ENCODE measurements around the gene PFKP.

PFKP gene

DNA sequence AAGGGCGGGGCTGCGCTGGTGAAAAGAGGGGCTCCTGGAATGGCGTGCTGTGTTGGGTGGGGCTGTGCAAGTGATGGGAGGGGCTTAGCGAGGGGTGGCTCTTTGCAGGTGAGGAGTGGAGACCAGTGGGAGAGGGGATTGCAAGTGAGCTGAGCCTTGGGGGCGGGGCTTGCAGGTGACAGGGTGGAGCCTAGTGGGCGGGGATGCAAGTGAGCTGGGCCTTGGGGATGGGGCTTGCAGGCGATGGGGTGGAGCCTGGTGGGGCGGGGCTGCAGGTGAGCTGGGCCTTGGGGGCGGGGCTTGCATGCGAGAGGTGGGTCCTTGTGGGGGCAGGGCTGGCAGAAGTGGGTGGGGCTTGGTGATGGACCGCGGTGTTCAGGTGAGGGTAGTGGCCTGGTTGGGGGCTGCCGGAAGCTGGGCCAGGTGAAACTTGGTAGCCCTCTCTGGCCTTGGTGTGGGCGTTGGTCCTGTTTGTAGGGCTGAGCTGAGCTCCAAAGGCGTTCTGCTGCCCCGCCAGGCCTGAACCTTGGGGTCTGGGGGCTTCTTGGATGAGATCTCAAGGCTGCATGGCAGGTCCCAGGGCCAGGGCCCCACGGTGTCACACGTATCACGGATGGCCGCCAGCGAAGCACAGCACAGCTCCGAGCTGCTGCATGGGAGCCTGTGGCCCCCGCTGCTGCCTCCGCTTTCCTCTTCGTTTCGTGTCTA is 106.0 kb downstream of the PFKP start:
- Histone ChIP-seq H3K9ac (no peak overlapping the region), H3K4me3 (ENCODE audit: low read depth, low read length) (peak overlapping the region; percentile 40)

DNA sequence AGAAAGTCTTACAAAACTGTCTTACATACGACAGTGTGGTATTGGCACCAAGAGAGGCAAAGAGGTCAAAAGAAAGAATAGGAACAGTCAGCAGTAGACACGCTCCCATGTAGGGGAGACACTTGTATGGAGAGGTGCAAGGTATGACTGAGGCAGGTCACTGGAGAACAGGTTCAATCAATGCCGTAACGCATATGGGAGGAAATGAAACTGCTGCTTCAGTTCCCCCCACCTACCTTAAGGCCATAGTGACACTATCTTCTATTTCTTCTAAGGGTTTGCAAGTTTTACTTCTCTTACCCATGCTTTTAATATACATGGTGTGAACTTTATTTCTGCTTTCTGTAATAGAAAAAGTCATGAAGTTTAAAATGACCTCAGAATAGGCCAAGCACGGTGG is 110.7 kb downstream of the PFKP start:
- no peaks in the 10 kb centered on the region for H3K9me3 ChIP-seq (ENCODE audit: control insufficient read depth, low read length)
- no peaks in the 10 kb centered on the region for H3K27me3 ChIP-seq (ENCODE audit: control insufficient read depth, insufficient read depth, low read length)
- H3K9ac ChIP-seq = no peak overlapping the region
- H3K36me3 ChIP-seq (ENCODE audit: control insufficient read depth, insufficient read depth, low read length) = no peaks in the 10 kb centered on the region
- no peak overlapping the region for H3K4me3 ChIP-seq (ENCODE audit: low read depth, low read length)
- H3K27ac ChIP-seq = no peak overlapping the region
- no peaks in the 10 kb centered on the region for H3K79me2 ChIP-seq
- TF ChIP-seq, protein P1, sequence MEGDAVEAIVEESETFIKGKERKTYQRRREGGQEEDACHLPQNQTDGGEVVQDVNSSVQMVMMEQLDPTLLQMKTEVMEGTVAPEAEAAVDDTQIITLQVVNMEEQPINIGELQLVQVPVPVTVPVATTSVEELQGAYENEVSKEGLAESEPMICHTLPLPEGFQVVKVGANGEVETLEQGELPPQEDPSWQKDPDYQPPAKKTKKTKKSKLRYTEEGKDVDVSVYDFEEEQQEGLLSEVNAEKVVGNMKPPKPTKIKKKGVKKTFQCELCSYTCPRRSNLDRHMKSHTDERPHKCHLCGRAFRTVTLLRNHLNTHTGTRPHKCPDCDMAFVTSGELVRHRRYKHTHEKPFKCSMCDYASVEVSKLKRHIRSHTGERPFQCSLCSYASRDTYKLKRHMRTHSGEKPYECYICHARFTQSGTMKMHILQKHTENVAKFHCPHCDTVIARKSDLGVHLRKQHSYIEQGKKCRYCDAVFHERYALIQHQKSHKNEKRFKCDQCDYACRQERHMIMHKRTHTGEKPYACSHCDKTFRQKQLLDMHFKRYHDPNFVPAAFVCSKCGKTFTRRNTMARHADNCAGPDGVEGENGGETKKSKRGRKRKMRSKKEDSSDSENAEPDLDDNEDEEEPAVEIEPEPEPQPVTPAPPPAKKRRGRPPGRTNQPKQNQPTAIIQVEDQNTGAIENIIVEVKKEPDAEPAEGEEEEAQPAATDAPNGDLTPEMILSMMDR (IDR thresholded peaks at IDR 0.05) = no peak
- H2AFZ ChIP-seq = no peak overlapping the region
- no peaks in the 10 kb centered on the region for H3K4me1 ChIP-seq
- H3K4me2 ChIP-seq (ENCODE audit: low read length) = no peak overlapping the region

More for the DNA sequence above, 106.0 kb downstream of the PFKP start:
- Histone ChIP-seq H3K36me3 (ENCODE audit: control insufficient read depth, insufficient read depth, low read length) (no peaks in the 10 kb centered on the region), H3K27me3 (ENCODE audit: control insufficient read depth, insufficient read depth, low read length) (no peaks in the 10 kb centered on the region), H3K79me2 (peaks cover 3% of the 10 kb centered on the region), H2AFZ (peak overlapping the region; percentile 57), H3K4me1 (no peaks in the 10 kb centered on the region), H3K27ac (no peak overlapping the region), H3K4me2 (ENCODE audit: low read length) (no peak overlapping the region), H3K9me3 (ENCODE audit: control insufficient read depth, low read length) (no peaks in the 10 kb centered on the region)
- TF ChIP-seq, protein P1 (IDR thresholded peaks at IDR 0.05) = no peak

DNA sequence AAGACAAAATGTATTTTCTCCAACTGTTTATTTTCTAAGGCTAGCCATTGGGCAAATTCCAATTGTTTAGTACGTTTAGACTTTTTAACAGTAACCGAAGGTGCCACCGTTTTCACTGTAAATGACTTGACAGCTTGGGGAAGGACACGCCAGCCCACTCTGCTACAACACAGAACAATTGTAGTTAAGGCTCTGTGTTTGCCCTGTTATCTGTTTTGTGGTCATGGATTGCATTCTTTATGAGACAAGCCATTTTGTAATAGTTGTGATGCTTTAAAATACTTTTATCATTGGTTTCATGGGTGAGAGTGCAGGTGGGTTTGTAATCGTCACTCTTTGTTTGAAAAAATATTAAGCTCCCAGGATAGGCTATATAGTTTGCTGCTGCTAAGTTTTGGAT is 111.8 kb downstream of the PFKP start:
- Histone ChIP-seq H3K4me2 (ENCODE audit: low read length) (no peak overlapping the region), H3K9ac (no peak overlapping the region), H2AFZ (no peak overlapping the region), H3K4me3 (ENCODE audit: low read depth, low read length) (no peak overlapping the region), H3K27ac (no peak overlapping the region), H3K79me2 (no peaks in the 10 kb centered on the region), H3K27me3 (ENCODE audit: control insufficient read depth, insufficient read depth, low read length) (no peaks in the 10 kb centered on the region), H3K36me3 (ENCODE audit: control insufficient read depth, insufficient read depth, low read length) (no peaks in the 10 kb centered on the region), H3K4me1 (no peaks in the 10 kb centered on the region), H3K9me3 (ENCODE audit: control insufficient read depth, low read length) (no peaks in the 10 kb centered on the region)
- TF ChIP-seq, protein P1 (IDR thresholded peaks at IDR 0.05) = no peak

DNA sequence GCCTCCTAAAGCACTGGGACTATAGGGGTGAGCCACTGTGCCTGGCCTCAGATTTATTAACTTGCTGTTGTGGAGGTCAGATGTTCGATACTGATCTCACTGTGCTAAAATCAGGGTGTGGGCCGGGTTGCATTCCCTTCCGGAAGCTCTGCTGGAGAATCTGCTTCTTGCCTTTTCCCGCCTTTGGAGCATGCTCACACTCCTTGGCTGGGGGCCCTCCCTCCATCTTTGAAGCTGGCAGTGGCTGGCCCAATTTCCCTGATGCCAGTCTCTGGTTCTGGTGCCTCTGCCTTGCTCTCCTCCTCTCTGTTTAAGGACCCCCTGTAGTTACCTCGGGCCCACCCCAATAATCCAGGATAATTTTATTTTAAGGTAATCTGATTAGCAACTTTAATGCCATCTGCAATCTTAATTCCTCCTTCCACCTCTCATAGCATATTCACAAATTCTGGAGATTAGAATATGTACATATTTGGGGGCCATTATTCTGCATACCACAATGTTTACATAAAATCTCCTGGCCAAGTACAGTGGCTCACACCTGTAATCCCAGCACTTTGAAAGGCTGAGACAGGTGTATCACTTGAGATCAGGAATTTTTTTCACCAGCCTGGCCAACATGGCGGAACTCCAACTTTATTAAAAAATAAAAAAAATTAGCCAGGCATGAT is 113.1 kb downstream of the PFKP start:
- Histone ChIP-seq H3K27ac (no peak overlapping the region), H3K4me1 (no peaks in the 10 kb centered on the region), H3K36me3 (ENCODE audit: control insufficient read depth, insufficient read depth, low read length) (no peaks in the 10 kb centered on the region), H3K79me2 (no peaks in the 10 kb centered on the region), H3K4me3 (ENCODE audit: low read depth, low read length) (no peak overlapping the region), H2AFZ (no peak overlapping the region), H3K27me3 (ENCODE audit: control insufficient read depth, insufficient read depth, low read length) (no peaks in the 10 kb centered on the region), H3K9me3 (ENCODE audit: control insufficient read depth, low read length) (no peaks in the 10 kb centered on the region), H3K4me2 (ENCODE audit: low read length) (no peak overlapping the region), H3K9ac (no peak overlapping the region)
- TF ChIP-seq, protein P1 (IDR thresholded peaks at IDR 0.05) = no peak
